GM19240 (cell line): Measurements from ENCODE around the gene GTPBP1.

Experiments used
- DNase-seq: peaks from one replicate; pipeline ENCODE4 v3.0.0; 2011; ENCODE audit warnings: low spot score; ENCODE audit not compliant: insufficient read length

GTPBP1 gene

GRCh38 chr22:38756711-38757463 is 51.1 kb downstream of the GTPBP1 start:
- no peak for DNase-seq

GRCh38 chr22:38757464-38757757 is 51.7 kb downstream of the GTPBP1 start:
- no peak for DNase-seq

- no peak for DNase-seq
These were observed 52.7 kb downstream of the GTPBP1 start for GRCh38 chr22:38758276-38758945.

- no peak for DNase-seq
These were observed 53.3 kb downstream of the GTPBP1 start for GRCh38 chr22:38759005-38759404.

- no peak for DNase-seq
These were observed 54.9 kb downstream of the GTPBP1 start for GRCh38 chr22:38760477-38761201.

- no peak for DNase-seq
These were observed 55.7 kb downstream of the GTPBP1 start for GRCh38 chr22:38761202-38762162.

GRCh38 chr22:38762551-38762983 is 56.8 kb downstream of the GTPBP1 start:
- no peak for DNase-seq

- no peak for DNase-seq
These were observed 60.5 kb downstream of the GTPBP1 start for GRCh38 chr22:38766076-38766777.

GRCh38 chr22:38767313-38767712 is 61.6 kb downstream of the GTPBP1 start:
- no peak for DNase-seq

- no peak for DNase-seq
These were observed 62.3 kb downstream of the GTPBP1 start for GRCh38 chr22:38768036-38768435.

- DNase-seq = no peak
These were observed 64.7 kb downstream of the GTPBP1 start for GRCh38 chr22:38770257-38770949.

GRCh38 chr22:38772623-38772873 is 66.8 kb downstream of the GTPBP1 start:
- DNase-seq = no peak

- no peak for DNase-seq
These were observed 67.7 kb downstream of the GTPBP1 start for GRCh38 chr22:38773363-38773946.

GRCh38 chr22:38774496-38775166 is 68.9 kb downstream of the GTPBP1 start:
- DNase-seq = no peak

- no peak for DNase-seq
These were observed 69.9 kb downstream of the GTPBP1 start for GRCh38 chr22:38775656-38776055.

- no peak for DNase-seq
These were observed 70.3 kb downstream of the GTPBP1 start for GRCh38 chr22:38776086-38776485.

- no peak for DNase-seq
These were observed 71.4 kb downstream of the GTPBP1 start for GRCh38 chr22:38777087-38777671.

GRCh38 chr22:38781033-38781432 is 75.3 kb downstream of the GTPBP1 start:
- DNase-seq = no peak
